Activated T-cell treated with anti-CD3 and anti-CD28 coated beads, Interleukin-2, amount 50 U/mL, for 4 hours (primary cell): ENCODE measurements around the gene RAB3GAP1. TPM values are rescaled to one million over a fixed set of nuclear protein-coding genes. Genes with fewer than 3 reads are reported as not detected.
"Not testable (repeated sequence)": the region's sequence is repeated elsewhere in the genome, so short reads cannot be mapped to it uniquely, and the experiment has no call there.

Source experiments
- ATAC-seq, 2 donors: fragments of 200-7000 bp; cut with Tn5 transposase; one replicate each; pipeline ENCODE4 v1.10.0; 2021
- DNase-seq: peaks from one replicate; pipeline ENCODE4 v3.0.0-alpha.2; 2020
- H3K27me3 Mint-ChIP-seq: one replicate; pipeline ENCODE4 v1.8.0; 2021; ENCODE audit warnings: low read depth, mixed read lengths
- H3K36me3 Mint-ChIP-seq: one replicate; pipeline ENCODE4 v1.8.0; 2022; ENCODE audit warnings: mixed read lengths; ENCODE audit not compliant: insufficient read depth
- H3K4me1 Mint-ChIP-seq: one replicate; pipeline ENCODE4 v1.8.0; 2021; ENCODE audit warnings: low read depth, mixed read lengths
- H3K4me3 Mint-ChIP-seq: one replicate; pipeline ENCODE4 v1.8.0; 2021; ENCODE audit warnings: mild to moderate bottlenecking, moderate library complexity, mixed read lengths
- H3K9me3 Mint-ChIP-seq: one replicate; pipeline ENCODE4 v1.8.0; 2021; ENCODE audit warnings: mixed read lengths
- total RNA-seq, 3 donors: library from RNA; stranded (reverse); gene quantifications; one replicate each; pipeline ENCODE4 v1.2.1, GENCODE V29; 2021

RAB3GAP1 gene
- total RNA-seq, 3 donors from 2014 or later = 33.4 to 38.6 (median 36.7) TPM

GRCh38 chr2:135105513-135106316 lies 53.6 kb downstream of the RAB3GAP1 start:
- H3K4me1 Mint-ChIP-seq, H3K9me3 Mint-ChIP-seq, DNase-seq, H3K27me3 Mint-ChIP-seq, H3K4me3 Mint-ChIP-seq, ATAC-seq: not testable (repeated sequence)
- H3K36me3 Mint-ChIP-seq = peaks cover 32% of the 10 kb centered on the region

GRCh38 chr2:135113322-135113721 lies 61.2 kb downstream of the RAB3GAP1 start:
- Mint-ChIP-seq H3K4me1 (peaks cover 7% of the 10 kb centered on the region), H3K36me3 (peaks cover 32% of the 10 kb centered on the region), H3K4me3 (no peak overlapping the region), H3K27me3 (no peaks in the 10 kb centered on the region), H3K9me3 (no peaks in the 10 kb centered on the region)
- ATAC-seq = no peak
- DNase-seq = no peak

GRCh38 chr2:135119582-135119981 lies 67.5 kb downstream of the RAB3GAP1 start:
- DNase-seq (no peak), ATAC-seq (no peak)
- no peak overlapping the region for H3K4me3 Mint-ChIP-seq
- H3K27me3 Mint-ChIP-seq = no peaks in the 10 kb centered on the region
- no peaks in the 10 kb centered on the region for H3K4me1 Mint-ChIP-seq
- no peaks in the 10 kb centered on the region for H3K9me3 Mint-ChIP-seq
- peaks cover 29% of the 10 kb centered on the region for H3K36me3 Mint-ChIP-seq

GRCh38 chr2:135121016-135121657 lies 69.0 kb downstream of the RAB3GAP1 start:
- DNase-seq = no peak
- Mint-ChIP-seq H3K36me3 (peaks cover 32% of the 10 kb centered on the region), H3K4me1 (peaks cover 2% of the 10 kb centered on the region), H3K9me3 (no peaks in the 10 kb centered on the region), H3K27me3 (no peaks in the 10 kb centered on the region), H3K4me3 (no peak overlapping the region)
- no peak for ATAC-seq

GRCh38 chr2:135121658-135122039 lies 69.6 kb downstream of the RAB3GAP1 start:
- not testable (repeated sequence) for H3K9me3 Mint-ChIP-seq, H3K27me3 Mint-ChIP-seq, DNase-seq, H3K4me1 Mint-ChIP-seq, H3K4me3 Mint-ChIP-seq, ATAC-seq
- H3K36me3 Mint-ChIP-seq = peaks cover 32% of the 10 kb centered on the region

- Mint-ChIP-seq H3K4me3 (no peak overlapping the region), H3K9me3 (no peaks in the 10 kb centered on the region), H3K27me3 (no peaks in the 10 kb centered on the region), H3K36me3 (peaks cover 33% of the 10 kb centered on the region), H3K4me1 (peaks cover 2% of the 10 kb centered on the region)
- DNase-seq (no peak), ATAC-seq (no peak)
Measured at GRCh38 chr2:135124924-135125886, 73.1 kb downstream of the RAB3GAP1 start.

- no peak for ATAC-seq
- H3K36me3 Mint-ChIP-seq = peaks cover 33% of the 10 kb centered on the region
- H3K27me3 Mint-ChIP-seq = no peaks in the 10 kb centered on the region
- no peak overlapping the region for H3K4me3 Mint-ChIP-seq
- no peak for DNase-seq
- H3K9me3 Mint-ChIP-seq = no peaks in the 10 kb centered on the region
- peaks cover 2% of the 10 kb centered on the region for H3K4me1 Mint-ChIP-seq
Measured at GRCh38 chr2:135125940-135126339, 73.8 kb downstream of the RAB3GAP1 start.

GRCh38 chr2:135130751-135131150 lies 78.7 kb downstream of the RAB3GAP1 start:
- Mint-ChIP-seq H3K4me1 (peaks cover 2% of the 10 kb centered on the region), H3K9me3 (no peaks in the 10 kb centered on the region), H3K36me3 (peaks cover 47% of the 10 kb centered on the region)

GRCh38 chr2:135132314-135132713 lies 80.2 kb downstream of the RAB3GAP1 start:
- peaks cover 54% of the 10 kb centered on the region for H3K36me3 Mint-ChIP-seq
- H3K4me1 Mint-ChIP-seq = peaks cover 2% of the 10 kb centered on the region
- ATAC-seq (no peak), DNase-seq (no peak)
- no peak overlapping the region for H3K4me3 Mint-ChIP-seq
- H3K9me3 Mint-ChIP-seq = no peaks in the 10 kb centered on the region
- H3K27me3 Mint-ChIP-seq = no peaks in the 10 kb centered on the region

More at GRCh38 chr2:135130751-135131150, 78.7 kb downstream of the RAB3GAP1 start:
- ATAC-seq (no peak), DNase-seq (no peak)
- Mint-ChIP-seq H3K4me3 (no peak overlapping the region), H3K27me3 (no peaks in the 10 kb centered on the region)

- ATAC-seq (no peak), DNase-seq (no peak)
- H3K4me3 Mint-ChIP-seq = no peak overlapping the region
- peaks cover 62% of the 10 kb centered on the region for H3K36me3 Mint-ChIP-seq
- H3K4me1 Mint-ChIP-seq = peaks cover 1% of the 10 kb centered on the region
- peaks cover 12% of the 10 kb centered on the region for H3K9me3 Mint-ChIP-seq
- H3K27me3 Mint-ChIP-seq = no peaks in the 10 kb centered on the region
Measured at GRCh38 chr2:135140606-135141005, 88.5 kb downstream of the RAB3GAP1 start.

GRCh38 chr2:135142323-135142722 lies 90.2 kb downstream of the RAB3GAP1 start:
- peaks cover 1% of the 10 kb centered on the region for H3K4me1 Mint-ChIP-seq
- DNase-seq = no peak
- ATAC-seq = no peak
- no peak overlapping the region for H3K4me3 Mint-ChIP-seq
- H3K9me3 Mint-ChIP-seq = peaks cover 12% of the 10 kb centered on the region
- H3K36me3 Mint-ChIP-seq = peaks cover 56% of the 10 kb centered on the region
- H3K27me3 Mint-ChIP-seq = no peaks in the 10 kb centered on the region

- DNase-seq = no peak
- H3K4me3 Mint-ChIP-seq = no peak overlapping the region
- H3K36me3 Mint-ChIP-seq = peaks cover 55% of the 10 kb centered on the region
Measured at GRCh38 chr2:135144343-135144742, 92.3 kb downstream of the RAB3GAP1 start.

GRCh38 chr2:135149251-135149650 lies 97.2 kb downstream of the RAB3GAP1 start:
- no peak for DNase-seq
- no peaks in the 10 kb centered on the region for H3K9me3 Mint-ChIP-seq

More at GRCh38 chr2:135144343-135144742, 92.3 kb downstream of the RAB3GAP1 start:
- ATAC-seq = no peak
- H3K9me3 Mint-ChIP-seq = peaks cover 12% of the 10 kb centered on the region
- H3K4me1 Mint-ChIP-seq = peaks cover 1% of the 10 kb centered on the region
- H3K27me3 Mint-ChIP-seq = no peaks in the 10 kb centered on the region

GRCh38 chr2:135150725-135151124 lies 98.6 kb downstream of the RAB3GAP1 start:
- no peaks in the 10 kb centered on the region for H3K27me3 Mint-ChIP-seq
- H3K4me1 Mint-ChIP-seq = peaks cover 12% of the 10 kb centered on the region
- no peak overlapping the region for H3K4me3 Mint-ChIP-seq
- H3K36me3 Mint-ChIP-seq = peaks cover 54% of the 10 kb centered on the region
- DNase-seq = no peak
- ATAC-seq = no peak
- H3K9me3 Mint-ChIP-seq = no peaks in the 10 kb centered on the region

More at GRCh38 chr2:135149251-135149650, 97.2 kb downstream of the RAB3GAP1 start:
- H3K4me3 Mint-ChIP-seq = no peak overlapping the region
- peaks cover 48% of the 10 kb centered on the region for H3K36me3 Mint-ChIP-seq
- no peak for ATAC-seq
- no peaks in the 10 kb centered on the region for H3K27me3 Mint-ChIP-seq
- peaks cover 5% of the 10 kb centered on the region for H3K4me1 Mint-ChIP-seq
